Muscle layer of colon (tissue), 2 donors: ENCODE measurements around the gene OBSL1.

Experiments
- H3K27ac ChIP-seq: one replicate; pipeline ENCODE4 v1.7.0; 2013; ENCODE audit warnings: low read depth, mild to moderate bottlenecking, low read length, moderate library complexity
- H3K27me3 ChIP-seq, 2 donors: one replicate each; pipeline ENCODE4 v1.7.0; 2013; ENCODE audit warnings: low read length in 2 of 2, mild to moderate bottlenecking in 2 of 2; ENCODE audit not compliant: insufficient read depth in 2 of 2, control insufficient read depth in 1 of 2
- H3K36me3 ChIP-seq: one replicate; pipeline ENCODE4 v1.7.0; 2013; ENCODE audit warnings: mild to moderate bottlenecking, low read length; ENCODE audit not compliant: insufficient read depth
- H3K4me1 ChIP-seq: one replicate; pipeline ENCODE4 v1.7.0; 2013; ENCODE audit warnings: mild to moderate bottlenecking, low read length; ENCODE audit not compliant: insufficient read depth
- H3K4me3 ChIP-seq, 2 donors: one replicate each; pipeline ENCODE4 v1.7.0; 2013; ENCODE audit warnings: low read length in 2 of 2, low read depth in 1 of 2, mild to moderate bottlenecking in 1 of 2, moderate library complexity in 1 of 2
- H3K9ac ChIP-seq: one replicate; pipeline ENCODE4 v1.7.0; 2013; ENCODE audit warnings: low read length
- H3K9me3 ChIP-seq: one replicate; pipeline ENCODE4 v1.7.0; 2013; ENCODE audit warnings: mild to moderate bottlenecking, low read length
- donor health status: abdominal sarcoma.
- donor health status: Adenocarcinoma of cecum.

OBSL1 gene

DNA sequence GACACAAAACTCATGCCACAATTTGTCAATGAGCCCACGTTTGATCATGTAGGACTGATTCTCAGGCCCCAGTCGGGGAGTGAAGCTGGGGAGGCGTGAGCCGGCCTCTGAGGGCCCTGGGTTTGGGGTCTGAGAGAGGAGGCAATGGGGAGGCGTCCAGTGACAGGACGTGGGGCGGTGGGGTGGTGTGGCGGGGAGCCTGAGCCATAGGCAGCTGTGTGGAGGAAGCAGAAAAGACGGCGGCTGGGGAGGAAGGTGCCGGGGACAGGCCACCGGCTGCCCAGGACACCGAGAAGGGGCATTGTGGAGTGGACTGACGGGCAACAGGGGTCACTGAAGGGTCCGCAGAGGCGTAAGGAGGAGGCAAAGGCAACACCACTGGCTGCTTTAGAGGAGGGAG, 34.9 kb downstream of the OBSL1 start:
- no peaks in the 10 kb centered on the region for H3K9me3 ChIP-seq
- peaks cover under 1% of the 10 kb centered on the region for H3K4me1 ChIP-seq
- H3K27me3 ChIP-seq, result no peaks in the 10 kb centered on the region

GRCh38 chr2:219533930-219534661, 37.2 kb downstream of the OBSL1 start:
- Histone ChIP-seq H3K27me3 (peaks cover 5% of the 10 kb centered on the region in 2 donors), H3K9me3 (no peaks in the 10 kb centered on the region)

More for the DNA sequence above, 34.9 kb downstream of the OBSL1 start:
- Histone ChIP-seq H3K4me3 (no peak overlapping the region), H3K36me3 (peaks cover 15% of the 10 kb centered on the region), H3K27ac (no peak overlapping the region), H3K9ac (no peak overlapping the region)

GRCh38 chr2:219532378-219532649, 39.0 kb downstream of the OBSL1 start:
- peaks cover 5% of the 10 kb centered on the region for H3K4me1 ChIP-seq
- H3K27me3 ChIP-seq, result peaks cover 8% of the 10 kb centered on the region in 2 donors
- H3K36me3 ChIP-seq, result no peaks in the 10 kb centered on the region
- H3K27ac ChIP-seq, result no peak overlapping the region
- no peak overlapping the region for H3K4me3 ChIP-seq
- H3K9ac ChIP-seq, result no peak overlapping the region
- H3K9me3 ChIP-seq, result no peaks in the 10 kb centered on the region

More at GRCh38 chr2:219533930-219534661, 37.2 kb downstream of the OBSL1 start:
- Histone ChIP-seq H3K27ac (no peak overlapping the region), H3K9ac (no peak overlapping the region), H3K36me3 (no peaks in the 10 kb centered on the region), H3K4me3 (no peak overlapping the region), H3K4me1 (peaks cover 5% of the 10 kb centered on the region)

DNA sequence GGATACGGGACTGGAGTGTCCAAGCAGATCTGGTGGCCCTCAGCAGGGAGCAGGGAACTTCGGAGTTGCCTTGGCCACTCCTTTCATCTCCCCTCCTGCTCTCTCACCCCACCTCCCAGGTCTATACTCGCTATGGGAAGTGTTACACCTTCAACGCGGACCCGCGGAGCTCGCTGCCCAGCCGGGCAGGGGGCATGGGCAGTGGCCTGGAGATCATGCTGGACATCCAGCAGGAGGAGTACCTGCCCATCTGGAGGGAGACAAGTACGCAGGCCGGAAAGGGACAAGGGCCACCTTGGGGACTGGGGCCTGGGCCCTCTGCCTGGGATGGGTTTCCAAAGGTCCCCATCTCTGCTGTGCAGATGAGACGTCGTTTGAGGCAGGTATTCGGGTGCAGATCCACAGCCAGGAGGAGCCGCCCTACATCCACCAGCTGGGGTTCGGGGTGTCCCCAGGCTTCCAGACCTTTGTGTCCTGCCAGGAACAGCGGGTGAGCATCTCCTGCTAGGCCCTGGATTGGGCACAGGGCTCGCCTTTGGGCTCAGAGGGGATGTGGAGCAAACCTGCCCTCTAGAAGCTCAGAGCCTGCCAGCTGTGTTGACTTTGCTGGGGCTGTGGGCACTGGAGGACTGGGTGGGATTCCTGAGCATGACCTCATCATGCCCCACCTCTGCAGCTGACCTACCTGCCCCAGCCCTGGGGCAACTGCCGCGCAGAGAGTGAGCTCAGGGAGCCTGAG, 39.5 kb downstream of the OBSL1 start:
- Histone ChIP-seq H3K9ac (no peak overlapping the region), H3K4me1 (peaks cover 5% of the 10 kb centered on the region), H3K4me3 (no peak overlapping the region), H3K36me3 (no peaks in the 10 kb centered on the region), H3K9me3 (no peaks in the 10 kb centered on the region), H3K27ac (no peak overlapping the region), H3K27me3 (peaks cover 8% of the 10 kb centered on the region in 2 donors)

DNA sequence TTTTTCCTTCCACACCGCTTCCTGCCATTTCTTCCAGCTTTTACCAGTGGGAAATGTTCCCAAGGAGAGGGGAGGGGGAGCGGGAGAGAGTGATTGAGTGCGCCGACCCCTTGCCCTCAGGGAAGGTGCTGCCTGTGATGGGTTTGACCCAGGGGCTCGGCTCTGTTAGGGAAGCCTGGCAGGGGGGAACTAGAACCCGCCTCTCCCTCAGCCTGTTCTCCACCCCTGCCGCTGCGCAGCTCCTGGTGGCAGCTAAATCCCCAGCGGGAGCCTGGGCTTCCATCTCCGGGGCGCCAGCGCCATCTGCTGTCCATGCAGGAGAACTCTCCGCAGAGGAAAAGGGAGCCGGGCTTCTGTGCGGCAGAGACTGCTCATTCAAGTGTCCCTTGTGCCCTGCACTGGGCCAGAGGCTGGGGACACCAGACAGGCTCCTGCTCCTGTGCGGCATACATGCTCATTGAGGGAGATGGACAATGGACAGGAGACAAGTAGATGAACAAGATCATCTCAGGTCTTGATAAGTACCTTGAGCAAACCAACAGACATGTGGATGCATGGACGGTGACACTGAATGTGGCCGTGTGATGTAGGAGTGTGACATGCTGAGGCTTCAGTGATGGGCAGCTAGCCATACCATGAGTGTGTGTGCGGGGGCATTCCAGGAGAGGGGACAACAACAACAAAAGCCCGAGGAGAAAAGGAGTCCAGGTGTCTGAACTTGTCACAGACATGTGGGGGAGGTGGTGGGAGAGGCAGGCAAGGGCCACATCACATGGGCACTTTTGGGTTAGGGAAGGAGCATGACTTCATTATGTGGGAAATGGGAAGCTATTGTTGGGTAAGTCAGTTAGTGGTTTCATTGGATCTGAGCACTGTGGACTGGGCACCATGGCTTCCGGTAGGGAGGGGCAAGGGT, 41.0 kb downstream of the OBSL1 start:
- H3K27me3 ChIP-seq, result peaks cover 8% of the 10 kb centered on the region in 2 donors
- no peaks in the 10 kb centered on the region for H3K36me3 ChIP-seq
- H3K4me3 ChIP-seq, result peak overlapping the region in 1 of 2 donors; percentile 34
- no peak overlapping the region for H3K27ac ChIP-seq
- H3K9me3 ChIP-seq, result no peaks in the 10 kb centered on the region
- H3K9ac ChIP-seq, result no peak overlapping the region
- peaks cover 5% of the 10 kb centered on the region for H3K4me1 ChIP-seq

GRCh38 chr2:219527472-219527871, 43.9 kb downstream of the OBSL1 start:
- H3K27me3 ChIP-seq, result peaks cover 14 to 17% of the 10 kb centered on the region in 2 donors
- H3K4me3 ChIP-seq, result no peak overlapping the region
- peaks cover 12% of the 10 kb centered on the region for H3K4me1 ChIP-seq
- H3K27ac ChIP-seq, result no peak overlapping the region
- H3K36me3 ChIP-seq, result no peaks in the 10 kb centered on the region
- H3K9me3 ChIP-seq, result no peaks in the 10 kb centered on the region
- no peak overlapping the region for H3K9ac ChIP-seq

GRCh38 chr2:219527076-219527394, 44.3 kb downstream of the OBSL1 start:
- no peak overlapping the region for H3K9ac ChIP-seq
- H3K36me3 ChIP-seq, result no peaks in the 10 kb centered on the region
- H3K27ac ChIP-seq, result no peak overlapping the region
- H3K9me3 ChIP-seq, result no peaks in the 10 kb centered on the region
- H3K4me3 ChIP-seq, result no peak overlapping the region
- peaks cover 12% of the 10 kb centered on the region for H3K4me1 ChIP-seq
- peaks cover 14 to 19% of the 10 kb centered on the region in 2 donors for H3K27me3 ChIP-seq

DNA sequence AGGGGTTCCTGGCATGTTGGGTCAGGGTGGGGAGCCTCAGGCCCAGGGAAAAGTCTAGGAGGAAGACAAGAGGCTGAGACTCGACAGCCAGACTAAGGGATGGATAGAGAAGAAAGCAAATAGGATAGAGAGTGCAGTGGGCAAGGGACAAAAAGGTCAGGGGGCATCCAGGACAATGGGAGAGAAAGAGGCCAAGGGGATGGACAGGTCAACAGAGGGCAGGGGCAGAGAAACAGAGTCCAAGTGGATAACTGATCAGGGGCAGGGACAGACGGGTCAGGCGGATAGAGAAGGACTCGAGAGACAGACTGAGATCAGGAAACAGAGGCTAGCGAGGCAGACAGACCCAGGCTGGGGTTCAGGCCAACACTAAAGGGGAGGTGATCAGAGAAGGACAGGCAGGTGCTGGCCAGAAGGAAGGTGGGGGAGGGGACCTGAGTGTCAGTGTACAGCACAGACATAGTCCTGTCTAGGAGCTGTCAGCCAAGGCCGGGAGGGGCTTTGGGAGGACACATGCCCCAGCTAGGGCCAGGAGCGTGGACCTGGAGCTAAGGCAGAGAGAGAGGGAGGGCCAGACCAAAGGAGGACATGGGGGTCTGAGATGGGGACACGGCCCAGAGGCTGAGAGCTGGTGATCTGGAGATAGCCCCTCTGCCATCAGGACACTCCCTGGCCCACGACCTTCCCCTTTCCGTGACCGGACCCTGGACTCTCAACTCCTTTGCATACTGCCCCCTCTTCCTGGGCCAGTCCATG, 44.8 kb downstream of the OBSL1 start:
- Histone ChIP-seq H3K9ac (no peak overlapping the region), H3K36me3 (no peaks in the 10 kb centered on the region), H3K4me3 (no peak overlapping the region), H3K4me1 (peaks cover 18% of the 10 kb centered on the region), H3K27ac (no peak overlapping the region), H3K9me3 (no peaks in the 10 kb centered on the region), H3K27me3 (peaks cover 14 to 21% of the 10 kb centered on the region in 2 donors)

- Histone ChIP-seq H3K27me3 (peaks cover 14 to 25% of the 10 kb centered on the region in 2 donors), H3K27ac (no peak overlapping the region), H3K9me3 (no peaks in the 10 kb centered on the region), H3K4me1 (peaks cover 21% of the 10 kb centered on the region), H3K4me3 (no peak overlapping the region), H3K9ac (no peak overlapping the region), H3K36me3 (no peaks in the 10 kb centered on the region)
Measured at GRCh38 chr2:219525533-219526232, 45.7 kb downstream of the OBSL1 start.

DNA sequence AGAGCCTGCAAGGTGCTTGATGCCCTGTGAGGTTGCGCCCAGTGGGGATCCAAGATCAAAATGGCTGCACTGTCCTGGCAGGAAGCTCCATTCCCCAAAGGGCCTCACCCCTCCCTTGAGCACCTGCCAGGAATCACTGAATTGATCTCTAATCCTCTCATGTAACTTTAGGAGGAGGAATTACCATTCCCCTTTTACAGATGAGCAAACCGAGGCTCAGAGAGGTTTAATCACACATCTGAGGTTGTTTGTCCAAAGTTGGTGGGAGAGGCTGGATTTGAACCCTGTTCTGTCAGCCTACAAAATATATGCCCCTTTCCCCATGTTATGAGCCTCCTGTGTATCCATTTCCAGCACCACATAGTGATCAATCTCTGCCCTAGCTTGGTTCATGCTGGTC, 46.5 kb downstream of the OBSL1 start:
- Histone ChIP-seq H3K27ac (no peak overlapping the region), H3K9ac (no peak overlapping the region), H3K4me3 (no peak overlapping the region), H3K36me3 (no peaks in the 10 kb centered on the region), H3K4me1 (peaks cover 18% of the 10 kb centered on the region), H3K9me3 (no peaks in the 10 kb centered on the region), H3K27me3 (peaks cover 14 to 25% of the 10 kb centered on the region in 2 donors)
